Fibroblast of lung (primary cell): ENCODE measurements around the gene GNAZ.

Experiments
- EZH2 ChIP-seq: IDR thresholded peaks from 2 replicates; pipeline ENCODE4 v1.5.1; 2012; ENCODE audit warnings: low read length, control low read depth, mild to moderate bottlenecking; ENCODE audit errors: missing control alignments
- TF ChIP-seq, protein P1 (sequence below), 2 donors: IDR thresholded peaks in 1 of 2; conservative IDR thresholded peaks in 1 of 2; 1 replicate in 1 of 2; 2 replicates in 1 of 2; pipeline ENCODE4 v1.5.1; 2011 to 2012; ENCODE audit warnings: low read length in 2 of 2, control low read depth in 1 of 2, inconsistent platforms in 1 of 2, low read depth in 1 of 2, mild to moderate bottlenecking in 1 of 2

DNA sequence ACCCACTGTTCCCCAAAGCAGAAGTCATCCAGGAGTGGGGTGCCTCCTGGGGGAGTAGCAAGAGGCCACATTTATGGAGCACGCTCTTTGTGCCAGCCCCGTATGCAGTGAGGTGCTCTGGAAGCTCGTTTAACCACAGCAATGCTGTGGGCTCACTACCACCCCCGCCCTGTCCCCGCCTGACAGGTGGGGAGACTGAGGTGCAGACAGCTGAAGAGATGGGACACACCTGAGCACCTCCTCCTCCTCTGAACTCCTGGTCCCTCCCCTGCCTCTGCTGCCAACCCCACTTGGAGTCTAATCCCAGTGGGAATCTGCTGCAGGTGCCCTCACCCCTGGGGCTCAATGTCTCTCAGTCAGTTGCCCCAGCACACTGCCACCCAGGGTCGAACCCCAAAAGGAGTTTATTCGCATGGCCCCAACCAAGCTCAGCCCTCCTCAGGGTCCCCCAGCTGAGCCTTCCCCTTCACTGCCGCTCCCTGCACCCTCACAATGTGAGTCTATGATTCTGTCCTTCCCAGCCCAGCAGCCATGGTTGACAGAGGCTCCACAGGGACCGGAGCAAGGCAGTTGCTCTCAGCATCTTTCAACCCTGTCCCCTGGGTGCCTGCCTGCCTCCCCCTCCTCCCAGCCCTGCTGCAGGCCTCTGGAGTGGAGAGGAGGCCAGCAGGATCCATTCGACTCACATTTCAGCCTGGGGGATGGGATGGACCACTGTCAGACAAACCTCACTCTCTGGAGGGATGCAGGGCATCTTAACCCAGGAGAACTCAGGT lies 96.7 kb downstream of the GNAZ start:
- TF ChIP-seq EZH2 = no peak
- TF ChIP-seq, protein P1, sequence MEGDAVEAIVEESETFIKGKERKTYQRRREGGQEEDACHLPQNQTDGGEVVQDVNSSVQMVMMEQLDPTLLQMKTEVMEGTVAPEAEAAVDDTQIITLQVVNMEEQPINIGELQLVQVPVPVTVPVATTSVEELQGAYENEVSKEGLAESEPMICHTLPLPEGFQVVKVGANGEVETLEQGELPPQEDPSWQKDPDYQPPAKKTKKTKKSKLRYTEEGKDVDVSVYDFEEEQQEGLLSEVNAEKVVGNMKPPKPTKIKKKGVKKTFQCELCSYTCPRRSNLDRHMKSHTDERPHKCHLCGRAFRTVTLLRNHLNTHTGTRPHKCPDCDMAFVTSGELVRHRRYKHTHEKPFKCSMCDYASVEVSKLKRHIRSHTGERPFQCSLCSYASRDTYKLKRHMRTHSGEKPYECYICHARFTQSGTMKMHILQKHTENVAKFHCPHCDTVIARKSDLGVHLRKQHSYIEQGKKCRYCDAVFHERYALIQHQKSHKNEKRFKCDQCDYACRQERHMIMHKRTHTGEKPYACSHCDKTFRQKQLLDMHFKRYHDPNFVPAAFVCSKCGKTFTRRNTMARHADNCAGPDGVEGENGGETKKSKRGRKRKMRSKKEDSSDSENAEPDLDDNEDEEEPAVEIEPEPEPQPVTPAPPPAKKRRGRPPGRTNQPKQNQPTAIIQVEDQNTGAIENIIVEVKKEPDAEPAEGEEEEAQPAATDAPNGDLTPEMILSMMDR (conservative IDR thresholded peaks at IDR 0.05 in 1 of 2, IDR thresholded peaks at IDR 0.05 in 1 of 2; ENCODE audit: low read depth in 1 of 2, low read length in 2 of 2) = no peak
